Measurements from ENCODE around the gene CD27. TPM values are rescaled to one million over a fixed set of nuclear protein-coding genes. Genes with fewer than 3 reads are reported as not detected.
A peak's percentile ranks its signal among the peaks of the same experiment; 100 is the strongest.

The CD27 gene
- total RNA-seq, 1 donor from 2014 or later = 1.2 TPM

GRCh38 chr12:6450869-6451347 lies 6.2 kb downstream of the CD27 start:
- DNase-seq (ENCODE audit: extremely low spot score in 2 of 2) = no peak
- H3K4me3 ChIP-seq = peak overlapping the region; percentile 70 to 80
- peaks cover 37% of the 10 kb centered on the region for H3K4me1 ChIP-seq
- peaks cover 0 to 19% of the 10 kb centered on the region in 2 donors for H3K36me3 ChIP-seq
- intact Hi-C loops (cut with DNase I) = loop anchor here (2.0 kb wide), 1 partner anchor 20 kb away; no protein-coding TSS in a partner anchor
- H3K27me3 ChIP-seq = no peaks in the 10 kb centered on the region
- TF ChIP-seq POLR2AphosphoS5 (IDR thresholded peaks at IDR 0.05; ENCODE audit: insufficient read depth in 1 of 2, low read depth in 1 of 2) (no peak), CTCF (IDR thresholded peaks at IDR 0.05) (no peak), POLR2A (IDR thresholded peaks at IDR 0.05) (no peak)
- no peaks in the 10 kb centered on the region for H3K9me3 ChIP-seq
- peak overlapping the region; percentile 95 for H3K27ac ChIP-seq

GRCh38 chr12:6451348-6452244 lies 6.8 kb downstream of the CD27 start, which contains the start of gene TAPBPL:
Gene TAPBPL (plus strand): TSS chr12:6452042. CDS start chr12:6452249, 207 bp downstream.
- peaks cover 0 to 20% of the 10 kb centered on the region in 2 donors for H3K36me3 ChIP-seq
- peak in 1 of 2 donors; percentile 95 for DNase-seq (ENCODE audit: extremely low spot score in 2 of 2)
- no peaks in the 10 kb centered on the region for H3K9me3 ChIP-seq
- H3K27ac ChIP-seq = peak within 1 kb of the TSS; percentile 95
- peaks cover 37% of the 10 kb centered on the region for H3K4me1 ChIP-seq
- H3K27me3 ChIP-seq = no peaks in the 10 kb centered on the region
- intact Hi-C loops (cut with DNase I) = loop anchor here (2.0 kb wide), 1 partner anchor 21 kb away; no protein-coding TSS in a partner anchor
- H3K4me3 ChIP-seq = peak within 1 kb of the TSS; percentile 70 to 80
- TF ChIP-seq CTCF (IDR thresholded peaks at IDR 0.05) (no peak), POLR2A (IDR thresholded peaks at IDR 0.05) (peak in 1 of 2 donors; percentile 63), POLR2AphosphoS5 (IDR thresholded peaks at IDR 0.05; ENCODE audit: insufficient read depth in 1 of 2, low read depth in 1 of 2) (peak; percentile 90 to 92)

GRCh38 chr12:6452245-6452943 lies 7.6 kb downstream of the CD27 start:
- Histone ChIP-seq H3K36me3 (peaks cover 0 to 28% of the 10 kb centered on the region in 2 donors), H3K4me3 (peak overlapping the region; percentile 70 to 80), H3K27me3 (no peaks in the 10 kb centered on the region), H3K27ac (peak overlapping the region; percentile 95), H3K9me3 (no peaks in the 10 kb centered on the region), H3K4me1 (peaks cover 37% of the 10 kb centered on the region)
- TF ChIP-seq POLR2A (IDR thresholded peaks at IDR 0.05) = no peak
- TF ChIP-seq CTCF (IDR thresholded peaks at IDR 0.05) = no peak
- intact Hi-C loops (cut with DNase I) = no loop called here
- no peak for DNase-seq (ENCODE audit: extremely low spot score in 2 of 2)

- peak overlapping the region; percentile 95 for H3K27ac ChIP-seq
- no peak for TF ChIP-seq POLR2AphosphoS5 (IDR thresholded peaks at IDR 0.05; ENCODE audit: insufficient read depth in 1 of 2, low read depth in 1 of 2)
- no peak for TF ChIP-seq CTCF (IDR thresholded peaks at IDR 0.05)
- no peak for TF ChIP-seq POLR2A (IDR thresholded peaks at IDR 0.05)
- intact Hi-C loops (cut with DNase I) = no loop called here
- no peaks in the 10 kb centered on the region for H3K9me3 ChIP-seq
- H3K36me3 ChIP-seq = peaks cover 0 to 34% of the 10 kb centered on the region in 2 donors
- peak overlapping the region; percentile 70 to 80 for H3K4me3 ChIP-seq
- DNase-seq (ENCODE audit: extremely low spot score in 2 of 2) = no peak
- H3K27me3 ChIP-seq = no peaks in the 10 kb centered on the region
- peaks cover 37% of the 10 kb centered on the region for H3K4me1 ChIP-seq
These were observed 8.3 kb downstream of the CD27 start for GRCh38 chr12:6452944-6453630.
